GM19035 (cell line): ENCODE data around the gene PDAP1.
"Not testable (repeated sequence)": the region's sequence is repeated elsewhere in the genome, so short reads cannot be mapped to it uniquely, and the experiment has no call there.

Source experiments
- ATAC-seq: cut with Tn5 transposase; IDR thresholded peaks from one replicate; pipeline ENCODE4 v1.9.1; 2021; ENCODE audit not compliant: unreplicated experiment

The PDAP1 gene

GRCh38 chr7:99355098-99355497 lies 53.3 kb downstream of the PDAP1 start:
- ATAC-seq = no peak

- ATAC-seq = no peak
Measured at GRCh38 chr7:99352247-99352646, 56.1 kb downstream of the PDAP1 start.

DNA sequence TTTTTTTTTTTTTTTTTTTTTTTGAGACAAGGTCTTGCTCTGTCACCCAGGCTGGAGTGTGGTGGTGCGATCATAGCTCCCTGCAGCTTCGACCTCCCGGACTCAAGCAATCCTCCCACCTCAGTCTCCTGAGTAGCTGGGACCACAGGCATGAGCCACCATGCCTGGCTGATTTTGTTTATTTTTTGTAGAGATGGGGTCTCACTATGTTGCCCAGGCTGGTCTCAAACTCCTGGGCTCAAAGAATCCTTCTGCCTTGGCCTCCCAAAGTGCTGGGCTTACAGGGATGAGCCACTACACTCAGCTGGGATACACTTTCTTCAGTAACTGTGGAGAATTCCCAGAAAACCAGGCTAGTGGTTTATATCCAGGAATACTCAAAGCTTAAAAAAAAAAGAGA lies 57.8 kb downstream of the PDAP1 start:
- ATAC-seq = not testable (repeated sequence)
